Hematopoietic multipotent progenitor cell treated with erythropoietin and hydrocortisone succinate and interleukin-3 and kit ligand, for 6 days (in vitro differentiated cells): ENCODE data around the gene TEX35.

Experiments used
- DNase-seq: peaks from one replicate; pipeline ENCODE4 v3.0.0-alpha.2; 2015

Gene TEX35

GRCh38 chr1:178512566-178513277, at the start of gene TEX35:
TEX35 (plus strand) TSS chr1:178513109; CDS start chr1:178513189, 80 bp downstream.
- no peak for DNase-seq

GRCh38 chr1:178464141-178464540, 48.8 kb upstream of the TEX35 start:
- DNase-seq, result no peak

- DNase-seq, result no peak
Measured at GRCh38 chr1:178464566-178464965, 48.3 kb upstream of the TEX35 start.

- DNase-seq, result no peak
Measured at GRCh38 chr1:178465011-178465410, 47.9 kb upstream of the TEX35 start.

GRCh38 chr1:178467837-178468236, 45.1 kb upstream of the TEX35 start:
- no peak for DNase-seq

GRCh38 chr1:178470411-178470960, 42.4 kb upstream of the TEX35 start:
- no peak for DNase-seq

- DNase-seq, result no peak
Measured at GRCh38 chr1:178472531-178472930, 40.4 kb upstream of the TEX35 start.

- no peak for DNase-seq
Measured at GRCh38 chr1:178477373-178477772, 35.5 kb upstream of the TEX35 start.

- no peak for DNase-seq
Measured at GRCh38 chr1:178477841-178478240, 35.1 kb upstream of the TEX35 start.

- DNase-seq, result no peak
Measured at GRCh38 chr1:178483251-178483957, 29.5 kb upstream of the TEX35 start.

- no peak for DNase-seq
Measured at GRCh38 chr1:178484698-178485225, 28.1 kb upstream of the TEX35 start.

- DNase-seq, result no peak
Measured at GRCh38 chr1:178485541-178485981, 27.3 kb upstream of the TEX35 start.

- no peak for DNase-seq
Measured at GRCh38 chr1:178486100-178487069, 26.5 kb upstream of the TEX35 start.

- no peak for DNase-seq
Measured at GRCh38 chr1:178487070-178487615, 25.8 kb upstream of the TEX35 start.

- DNase-seq, result no peak
Measured at GRCh38 chr1:178488393-178488792, 24.5 kb upstream of the TEX35 start.

- DNase-seq, result no peak
Measured at GRCh38 chr1:178489399-178489798, 23.5 kb upstream of the TEX35 start.

- no peak for DNase-seq
Measured at GRCh38 chr1:178490136-178490535, 22.8 kb upstream of the TEX35 start.

GRCh38 chr1:178490967-178491366, 21.9 kb upstream of the TEX35 start:
- no peak for DNase-seq

GRCh38 chr1:178491721-178492120, 21.2 kb upstream of the TEX35 start:
- no peak for DNase-seq

- no peak for DNase-seq
Measured at GRCh38 chr1:178492341-178492740, 20.6 kb upstream of the TEX35 start.

GRCh38 chr1:178493301-178493741, 19.6 kb upstream of the TEX35 start:
- no peak for DNase-seq

- no peak for DNase-seq
Measured at GRCh38 chr1:178494569-178494971, 18.3 kb upstream of the TEX35 start.
